ENCODE data around the gene TMEM161A.
"Not testable (repeated sequence)": the region's sequence is repeated elsewhere in the genome, so short reads cannot be mapped to it uniquely, and the experiment has no call there.

TMEM161A gene

DNA sequence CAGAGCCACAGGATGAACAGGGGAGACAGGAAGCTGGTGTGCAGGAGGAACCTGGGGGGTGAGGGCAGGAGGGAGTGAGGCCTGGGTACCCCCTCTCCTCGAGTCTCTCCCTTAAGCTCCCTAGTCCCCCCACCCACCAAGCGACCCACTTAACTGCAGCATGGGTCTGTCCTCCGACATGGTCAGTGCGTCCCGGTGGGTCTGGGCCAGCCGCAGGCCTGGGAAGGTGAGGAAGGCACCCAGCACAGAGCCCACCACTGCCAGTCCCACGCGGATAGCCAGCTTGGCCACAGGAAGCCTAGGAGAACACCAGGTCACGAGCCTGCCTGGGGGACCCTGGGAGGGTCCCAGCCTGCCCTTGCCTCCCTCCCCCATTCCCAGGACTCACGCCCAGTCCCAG, 16.9 kb downstream of the TMEM161A start:
- no peak for DNase-seq (ENCODE audit: low read depth in 2 of 2)

DNA sequence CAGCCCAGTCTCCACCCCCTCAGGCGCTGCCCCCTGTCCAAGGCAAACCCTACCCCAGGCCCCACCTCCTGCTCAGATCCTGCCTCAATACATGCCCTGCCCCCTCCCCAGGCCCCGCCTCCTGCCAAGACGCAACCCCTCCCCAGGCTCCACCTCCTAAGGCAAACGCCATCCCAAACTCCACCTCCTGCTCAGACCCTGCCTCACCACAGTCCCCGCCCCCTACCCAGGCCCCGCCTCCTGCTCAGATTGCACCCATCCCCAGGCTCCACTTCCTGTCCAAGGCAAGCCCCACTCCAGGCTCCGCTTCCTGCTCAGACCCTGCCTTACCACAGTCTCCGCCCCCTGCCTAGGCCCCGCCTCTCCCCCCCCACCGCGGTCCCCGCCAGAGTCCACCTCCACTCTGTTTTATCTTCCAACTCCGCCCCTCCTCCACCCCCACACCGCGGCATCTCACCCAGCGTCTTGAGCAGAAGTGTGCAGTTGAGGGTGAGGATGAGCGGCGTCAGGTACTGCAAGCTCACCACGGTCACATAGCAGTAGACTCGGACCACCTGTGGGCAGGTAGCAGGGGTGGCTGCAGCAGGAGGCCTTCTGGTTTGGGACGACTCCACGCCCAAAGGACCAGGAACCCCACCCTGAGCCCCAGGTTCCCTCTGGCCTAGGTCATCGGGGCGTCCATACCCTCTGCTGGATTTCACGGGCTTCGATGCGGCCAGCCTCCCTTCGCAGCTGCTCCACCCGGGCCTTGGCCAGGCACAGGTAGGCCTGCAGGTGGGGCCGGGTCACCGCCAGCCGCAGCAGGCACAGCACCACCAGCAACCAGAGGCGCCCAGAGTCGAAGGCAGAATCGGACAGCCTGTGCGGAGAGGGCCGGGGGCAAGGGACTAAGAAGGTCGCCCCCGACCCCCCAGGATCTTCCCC, 17.7 kb downstream of the TMEM161A start:
- no peak for DNase-seq (ENCODE audit: low read depth in 2 of 2)

DNA sequence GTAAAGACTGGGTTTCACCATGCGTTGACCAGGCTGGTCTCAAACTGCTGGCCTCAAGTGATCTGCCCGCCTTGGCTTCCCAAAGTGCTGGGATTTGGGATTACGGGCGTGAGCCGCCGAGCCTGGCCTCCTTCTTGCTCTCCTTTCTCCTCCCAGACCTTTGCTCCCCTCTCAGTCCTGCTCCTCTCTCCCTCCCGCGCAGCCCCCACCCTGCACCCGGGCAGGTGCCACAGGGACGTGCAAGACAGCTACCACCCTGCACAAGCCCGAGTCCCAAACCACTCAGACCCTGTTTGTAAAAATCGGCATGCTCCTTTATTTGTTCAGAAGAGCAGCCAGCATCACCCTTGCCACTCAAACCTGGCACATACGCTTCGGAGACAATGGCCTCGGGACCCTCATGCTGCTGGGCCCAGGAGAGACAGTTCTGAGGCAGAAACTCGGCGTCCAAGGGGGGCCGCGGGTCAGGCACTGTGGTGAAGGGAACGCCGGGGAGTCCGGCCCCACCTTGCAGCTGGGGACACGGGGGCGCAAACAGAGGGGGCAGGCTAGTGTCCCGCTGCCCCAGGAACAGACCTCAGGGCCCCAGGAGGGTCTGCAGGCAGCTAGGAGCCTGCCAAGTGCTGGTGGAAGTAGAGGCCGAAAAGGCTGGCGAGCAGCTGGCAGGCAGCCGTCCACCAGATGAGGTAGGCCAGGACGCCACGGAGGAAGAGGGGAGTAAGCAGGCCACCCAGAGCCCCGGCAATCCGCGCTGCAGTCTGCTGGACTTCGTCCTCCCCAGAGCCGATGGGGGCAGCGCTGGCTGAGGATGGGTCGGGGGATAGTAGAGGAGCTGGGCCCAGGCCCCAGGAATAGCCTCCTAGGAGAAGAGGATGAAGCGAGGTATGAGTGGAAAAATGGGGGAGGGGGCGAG, 18.7 kb downstream of the TMEM161A start:
- DNase-seq (ENCODE audit: low read depth in 2 of 2) = no peak

DNA sequence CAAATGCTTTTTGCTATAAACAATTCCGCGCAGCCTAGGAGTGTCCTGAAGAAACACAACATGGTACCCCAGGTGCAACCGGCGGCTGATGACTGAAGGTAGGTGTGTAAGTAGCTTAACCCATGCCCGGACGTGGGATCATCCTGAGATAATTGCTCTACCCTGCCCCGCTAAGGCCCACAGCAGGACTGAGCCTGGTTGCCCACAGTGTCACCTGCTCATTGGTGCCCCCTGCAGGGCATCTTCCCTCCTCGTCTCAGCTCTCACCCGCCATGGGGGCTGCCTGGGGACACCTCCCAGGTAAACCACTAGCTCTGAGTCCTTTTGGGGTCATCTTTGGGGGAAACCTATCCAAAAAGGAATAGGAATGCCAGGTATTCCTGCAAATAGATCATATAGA, 22.3 kb downstream of the TMEM161A start:
- DNase-seq (ENCODE audit: low read depth in 2 of 2) = no peak

DNA sequence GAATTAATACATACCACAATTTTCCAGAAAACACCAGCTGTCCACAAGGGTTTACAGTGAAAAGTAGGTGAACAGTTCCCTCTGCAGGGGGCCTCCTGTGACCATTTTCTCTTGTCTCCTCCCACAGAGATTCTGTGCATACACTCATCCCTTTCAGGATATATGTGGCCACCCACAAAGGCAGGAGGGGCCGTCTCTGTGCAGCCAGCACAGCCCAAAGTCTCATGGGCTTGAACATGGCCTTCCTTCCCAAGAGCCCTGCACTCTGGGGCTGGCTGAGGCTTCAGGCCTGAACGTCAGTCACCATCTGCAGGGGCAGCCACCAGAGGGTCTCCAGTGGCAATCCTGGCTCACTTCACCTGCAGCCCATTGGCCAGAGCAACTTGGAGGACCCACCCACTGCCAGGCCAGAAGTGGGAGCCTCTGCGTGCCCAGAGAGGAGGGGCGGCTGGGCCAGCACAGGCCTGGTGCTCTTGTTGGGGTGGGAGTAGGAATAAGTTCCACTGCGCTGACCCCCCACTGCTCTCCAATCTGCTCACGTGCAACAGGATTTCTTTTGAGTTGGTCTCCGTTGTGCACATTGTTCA, 25.1 kb downstream of the TMEM161A start:
- no peak for DNase-seq (ENCODE audit: low read depth in 2 of 2)

DNA sequence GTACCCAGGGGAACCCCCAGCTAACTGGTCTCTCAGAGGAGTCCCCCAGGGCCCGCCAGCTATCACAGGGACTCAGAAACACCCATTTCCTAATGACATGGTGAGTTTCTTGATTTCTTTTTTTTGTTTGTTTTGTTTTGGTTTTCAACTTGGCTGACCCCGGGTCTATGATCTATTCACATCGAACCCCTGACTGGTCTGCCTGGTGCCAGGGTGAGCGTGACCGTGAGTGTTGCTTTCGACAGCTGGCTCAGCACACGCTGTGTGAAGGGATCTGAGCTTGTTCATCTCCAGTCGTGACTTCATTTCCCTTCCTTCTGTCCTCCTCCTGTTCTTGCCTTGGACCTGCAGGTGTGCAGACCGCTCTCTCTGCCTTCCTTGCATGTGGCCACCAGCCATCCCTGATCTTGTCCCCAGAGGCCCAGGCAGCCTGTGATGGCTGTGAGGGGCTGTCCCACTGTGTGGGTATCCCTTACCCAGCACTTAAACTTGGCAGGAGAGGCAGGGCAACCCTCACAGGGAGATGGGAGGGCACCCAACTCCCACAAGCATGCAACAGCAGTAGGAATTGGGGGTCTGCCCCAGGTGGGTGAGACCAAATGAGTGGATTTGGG, 26.2 kb downstream of the TMEM161A start:
- no peak for DNase-seq (ENCODE audit: low read depth in 2 of 2)

DNA sequence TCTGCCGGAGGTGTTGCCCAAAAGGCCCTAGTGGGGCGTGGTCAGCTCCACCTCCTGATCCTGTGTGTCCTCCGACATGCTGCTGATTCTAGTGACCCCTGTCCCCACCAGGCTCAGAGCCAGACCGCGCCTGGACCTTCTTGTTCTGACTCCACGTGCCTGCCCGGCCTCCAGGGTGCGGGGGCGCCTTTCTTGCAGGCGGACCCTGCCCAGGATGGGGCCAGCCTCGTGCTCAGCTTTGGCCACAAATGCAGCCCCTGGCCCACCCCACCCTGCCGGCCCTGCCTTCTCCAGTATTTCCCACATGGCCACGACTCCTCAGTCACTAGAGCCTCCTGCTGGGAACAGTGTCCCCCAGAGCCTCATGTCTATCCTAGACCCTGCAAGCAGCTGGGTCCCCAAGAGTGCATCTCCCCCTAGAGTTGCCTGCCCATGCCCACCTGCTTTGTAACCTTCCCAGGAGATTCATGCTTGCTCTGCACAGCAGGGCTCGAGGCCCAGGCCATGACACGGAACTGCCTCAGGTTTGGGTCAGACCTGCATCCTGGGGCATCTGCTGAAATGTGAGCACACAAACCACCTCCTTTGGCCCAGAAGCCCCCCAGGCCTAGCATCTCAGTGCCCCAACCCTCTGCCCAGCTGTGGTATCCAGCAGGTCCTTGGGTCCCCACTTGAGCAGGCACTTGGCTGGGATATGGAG, 27.0 kb downstream of the TMEM161A start:
- DNase-seq (ENCODE audit: low read depth in 2 of 2) = no peak

DNA sequence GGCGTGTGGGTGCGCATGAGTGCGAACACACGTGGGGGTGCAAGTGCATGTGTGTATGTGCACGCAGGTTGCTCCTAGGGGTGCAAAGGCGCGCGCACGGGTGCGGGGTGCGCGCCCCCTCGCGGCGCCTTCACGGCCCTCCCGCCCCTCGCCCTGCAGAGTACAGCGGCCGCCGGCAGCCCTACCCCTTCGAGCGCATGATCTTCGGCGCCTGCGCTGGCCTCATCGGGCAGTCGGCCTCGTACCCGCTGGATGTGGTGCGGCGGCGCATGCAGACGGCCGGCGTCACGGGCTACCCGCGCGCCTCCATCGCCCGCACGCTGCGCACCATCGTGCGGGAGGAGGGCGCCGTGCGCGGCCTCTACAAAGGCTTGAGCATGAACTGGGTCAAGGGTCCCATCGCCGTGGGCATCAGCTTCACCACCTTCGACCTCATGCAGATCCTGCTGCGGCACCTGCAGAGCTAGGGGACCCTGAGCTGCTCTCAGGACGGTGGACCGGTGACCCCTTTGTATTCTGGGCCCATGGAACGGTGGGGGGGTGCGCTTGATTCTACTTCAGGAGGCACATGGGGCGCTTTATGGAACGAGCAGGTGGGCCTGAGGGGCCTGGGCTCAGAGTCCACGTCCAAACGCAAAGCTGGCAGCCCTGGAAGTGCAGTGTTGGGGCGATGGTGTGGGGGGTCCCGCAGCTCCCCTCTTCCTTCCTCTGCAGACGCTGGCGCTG, 27.7 kb downstream of the TMEM161A start:
- DNase-seq (ENCODE audit: low read depth in 2 of 2) = no peak

DNA sequence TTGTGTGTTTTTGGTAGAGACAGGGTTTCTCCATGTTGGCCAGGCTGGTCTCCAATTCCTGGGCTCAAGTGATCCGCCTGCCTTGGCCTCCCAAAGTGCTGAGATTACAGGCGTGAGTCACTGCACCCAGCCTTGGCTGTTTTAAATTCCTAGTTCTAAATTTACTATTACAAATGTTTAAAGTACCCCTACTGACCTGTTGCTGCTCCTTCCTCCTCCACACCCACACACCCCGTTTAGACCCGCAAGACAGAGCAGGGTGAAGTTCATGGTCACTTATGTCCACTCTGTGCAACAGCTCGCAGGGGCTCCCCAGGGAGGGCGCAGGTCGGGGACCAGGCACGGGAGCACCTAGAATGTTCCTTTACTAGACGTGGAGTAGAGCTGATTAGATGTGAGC, 28.7 kb downstream of the TMEM161A start:
- DNase-seq (ENCODE audit: low read depth in 2 of 2) = no peak

DNA sequence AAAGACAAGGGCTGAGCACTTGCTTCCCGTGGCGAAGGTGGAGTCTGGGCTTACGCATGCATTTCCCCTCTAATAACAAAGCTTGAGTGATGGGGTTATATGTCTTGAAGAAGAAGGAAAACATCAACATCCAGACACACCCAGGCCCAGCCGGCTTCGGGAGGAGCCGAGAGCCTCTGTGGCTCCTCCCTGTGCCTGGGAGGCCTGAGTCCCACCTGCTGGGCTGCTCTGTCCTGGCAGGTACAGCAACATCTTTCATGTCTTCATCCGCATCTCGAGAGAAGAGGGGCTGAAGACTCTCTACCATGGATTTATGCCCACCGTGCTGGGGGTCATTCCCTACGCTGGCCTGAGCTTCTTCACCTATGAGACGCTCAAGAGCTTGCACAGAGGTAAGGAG, 30.6 kb downstream of the TMEM161A start:
- no peak for DNase-seq (ENCODE audit: low read depth in 2 of 2)

DNA sequence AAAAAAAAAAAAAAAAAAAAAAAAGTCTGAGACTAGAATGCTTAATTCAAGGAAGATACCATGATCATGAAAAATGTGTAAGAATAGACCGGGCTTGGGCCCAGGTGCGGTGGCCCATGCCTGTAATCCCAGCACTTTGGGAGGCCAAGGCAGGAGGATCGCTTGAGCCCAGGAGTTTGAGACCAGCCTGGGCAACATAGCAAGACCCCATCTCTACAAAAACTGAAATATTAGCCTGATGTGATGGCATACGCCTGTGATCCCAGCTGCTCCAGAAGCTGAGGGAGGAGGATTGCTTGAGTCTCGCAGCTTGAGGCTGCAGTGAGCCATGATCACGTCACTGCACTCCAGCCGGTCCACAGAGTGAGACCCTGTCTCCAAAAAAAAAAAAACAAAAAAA, 31.3 kb downstream of the TMEM161A start:
- DNase-seq (ENCODE audit: low read depth in 2 of 2) = not testable (repeated sequence)

DNA sequence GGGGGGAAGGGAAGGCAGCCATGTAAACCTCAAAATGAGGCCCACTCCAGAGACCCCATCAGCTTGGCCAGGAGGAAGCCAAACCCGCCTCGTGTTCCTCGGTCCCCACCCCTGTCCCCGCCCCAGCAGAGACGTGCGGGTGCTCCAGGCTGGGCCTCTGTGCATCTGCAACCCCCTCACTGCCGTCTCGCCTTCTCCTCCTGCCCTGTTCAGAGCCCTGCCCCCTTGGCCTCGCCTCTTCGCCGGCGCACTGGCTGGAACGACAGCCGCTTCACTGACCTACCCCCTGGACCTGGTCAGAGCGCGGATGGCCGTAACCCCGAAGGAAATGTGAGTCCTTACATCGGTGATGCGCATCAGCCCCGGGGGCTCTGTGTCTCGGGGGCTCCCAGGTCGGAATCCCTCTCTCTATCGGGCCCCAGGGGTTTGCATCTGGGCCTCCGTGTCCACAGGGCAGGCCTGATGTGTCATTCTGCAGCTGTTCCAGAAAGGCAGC, 32.2 kb downstream of the TMEM161A start:
- DNase-seq (ENCODE audit: low read depth in 2 of 2) = no peak

DNA sequence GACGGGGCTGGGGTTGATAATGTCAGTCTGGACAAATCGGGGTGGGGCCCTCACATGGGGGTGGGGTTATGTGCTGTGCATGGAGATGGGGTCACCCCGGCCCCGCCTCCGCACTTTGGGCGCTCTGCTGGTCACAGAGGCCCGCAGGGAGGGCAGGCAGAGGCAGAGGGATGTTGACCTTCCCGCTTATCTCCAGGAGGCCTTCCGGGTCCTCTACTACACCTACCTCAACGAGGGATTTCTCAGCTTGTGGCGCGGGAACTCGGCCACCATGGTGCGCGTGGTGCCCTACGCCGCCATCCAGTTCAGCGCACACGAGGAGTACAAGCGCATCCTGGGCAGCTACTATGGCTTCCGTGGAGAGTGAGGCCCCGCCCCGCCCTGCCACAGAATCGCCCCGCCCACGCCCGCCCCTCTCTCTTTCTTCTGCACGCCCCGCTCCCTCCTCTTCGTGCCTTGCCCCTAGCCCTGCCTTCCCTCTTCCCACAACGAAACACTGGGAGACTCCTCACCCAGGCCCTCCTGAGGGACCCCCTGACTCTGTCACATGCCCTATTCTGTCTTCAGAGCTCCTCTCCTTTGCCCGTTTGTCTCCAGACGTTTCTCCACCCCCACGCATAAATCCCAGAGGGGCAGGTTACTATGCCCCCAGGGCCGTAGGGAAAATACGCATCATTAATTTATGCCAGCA, 32.8 kb downstream of the TMEM161A start:
- DNase-seq (ENCODE audit: low read depth in 2 of 2) = no peak

DNA sequence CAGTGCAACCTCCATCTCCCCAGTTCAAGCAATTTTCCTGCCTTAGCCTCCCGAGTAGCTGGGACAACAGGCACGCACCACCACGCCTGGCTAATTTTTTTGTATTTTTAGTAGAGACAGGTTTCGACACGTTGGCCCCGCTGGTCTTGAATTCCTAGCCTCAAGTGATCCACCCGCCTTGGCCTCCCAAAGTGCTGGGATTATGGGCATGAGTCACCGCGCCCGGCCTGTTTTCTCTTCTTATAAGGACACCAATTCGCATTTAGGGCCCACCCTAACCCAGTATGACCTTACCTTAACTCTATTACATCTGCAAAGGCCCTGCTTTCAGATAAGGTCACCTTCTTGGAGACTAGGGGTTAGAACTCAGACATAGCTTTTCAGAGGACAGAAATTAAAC, 35.1 kb downstream of the TMEM161A start:
- DNase-seq (ENCODE audit: low read depth in 2 of 2) = no peak

DNA sequence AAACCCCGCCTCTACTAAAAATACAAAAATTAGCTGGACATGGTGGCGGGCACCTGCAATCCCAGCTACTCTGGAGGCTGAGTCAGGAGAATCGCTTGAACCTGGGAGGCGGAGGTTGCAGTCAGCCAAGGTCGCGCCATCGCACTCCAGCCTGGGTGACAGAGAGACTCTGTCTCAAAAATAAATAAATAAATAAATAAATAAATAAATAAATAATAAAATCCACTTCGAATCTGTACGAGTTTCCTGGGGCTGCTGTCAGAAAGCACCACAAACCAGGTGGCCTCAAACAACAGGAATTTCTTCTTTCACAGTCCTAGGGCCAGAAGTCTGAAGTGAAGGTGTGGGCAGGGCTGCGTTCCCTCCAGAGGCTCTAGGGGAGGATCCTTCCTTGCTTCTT, 35.7 kb downstream of the TMEM161A start:
- DNase-seq (ENCODE audit: low read depth in 2 of 2) = not testable (repeated sequence)

DNA sequence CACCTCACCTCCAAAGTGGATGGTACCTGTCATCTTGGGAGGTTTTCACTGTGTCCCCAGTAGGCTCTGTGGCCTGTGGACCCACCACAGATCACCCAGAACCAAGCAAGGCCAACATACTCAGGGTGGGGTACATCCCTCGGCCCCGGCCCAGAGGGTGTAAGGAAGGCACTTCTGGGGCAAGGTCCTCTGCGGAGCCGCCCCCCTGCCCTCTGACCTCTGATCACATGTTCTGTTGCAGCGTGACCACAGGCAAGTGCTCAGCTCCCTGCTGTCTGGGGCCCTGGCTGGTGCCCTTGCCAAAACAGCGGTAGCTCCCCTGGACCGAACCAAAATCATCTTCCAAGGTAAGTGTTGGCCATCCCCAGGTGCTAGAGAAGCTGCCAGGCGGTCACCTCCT, 36.7 kb downstream of the TMEM161A start:
- DNase-seq (ENCODE audit: low read depth in 2 of 2) = no peak

DNA sequence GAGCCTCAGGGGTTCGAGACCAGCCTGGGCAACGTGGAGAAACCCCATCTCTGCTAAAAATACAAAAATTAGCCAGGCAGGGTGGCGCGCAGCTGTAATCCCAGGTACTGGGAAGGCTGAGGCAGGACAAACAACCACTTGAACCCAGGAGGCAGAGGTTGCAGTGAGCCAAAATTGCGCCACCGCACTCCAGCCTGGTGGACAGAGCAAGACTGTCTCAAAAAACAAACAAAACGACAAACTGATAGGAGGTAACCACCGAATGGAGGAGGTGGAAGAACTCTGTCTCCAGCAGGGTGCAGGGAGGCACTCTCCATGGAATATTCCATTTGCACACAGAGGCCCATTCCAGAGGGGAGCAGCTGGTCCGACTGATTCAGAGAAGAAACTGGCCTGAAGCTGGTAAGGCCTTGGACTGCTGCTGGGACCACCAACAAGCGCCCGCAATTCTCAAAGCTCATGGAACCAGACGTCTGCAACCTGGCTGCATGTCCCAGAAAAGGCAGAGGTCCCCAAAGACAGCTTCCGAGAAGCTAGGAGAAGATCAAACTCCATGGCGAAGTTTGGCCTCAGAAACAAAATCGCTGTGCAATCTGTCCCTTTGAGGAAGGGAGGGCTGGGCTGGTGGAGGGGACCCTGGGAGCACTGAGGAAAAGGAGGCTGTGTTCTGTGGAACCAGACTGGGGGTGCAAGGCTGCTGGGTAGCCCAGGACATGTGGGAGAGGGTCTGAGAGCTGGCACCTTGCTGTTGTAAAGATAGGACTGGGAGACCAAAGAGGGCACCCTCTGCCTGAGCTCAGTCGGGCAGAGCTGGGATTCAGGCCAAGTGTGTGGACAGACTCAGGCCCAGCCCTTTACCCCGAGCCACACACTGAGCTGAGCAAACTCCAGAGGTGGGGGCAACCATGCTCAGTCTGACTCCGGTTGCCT, 39.3 kb downstream of the TMEM161A start:
- DNase-seq (ENCODE audit: low read depth in 2 of 2) = no peak

DNA sequence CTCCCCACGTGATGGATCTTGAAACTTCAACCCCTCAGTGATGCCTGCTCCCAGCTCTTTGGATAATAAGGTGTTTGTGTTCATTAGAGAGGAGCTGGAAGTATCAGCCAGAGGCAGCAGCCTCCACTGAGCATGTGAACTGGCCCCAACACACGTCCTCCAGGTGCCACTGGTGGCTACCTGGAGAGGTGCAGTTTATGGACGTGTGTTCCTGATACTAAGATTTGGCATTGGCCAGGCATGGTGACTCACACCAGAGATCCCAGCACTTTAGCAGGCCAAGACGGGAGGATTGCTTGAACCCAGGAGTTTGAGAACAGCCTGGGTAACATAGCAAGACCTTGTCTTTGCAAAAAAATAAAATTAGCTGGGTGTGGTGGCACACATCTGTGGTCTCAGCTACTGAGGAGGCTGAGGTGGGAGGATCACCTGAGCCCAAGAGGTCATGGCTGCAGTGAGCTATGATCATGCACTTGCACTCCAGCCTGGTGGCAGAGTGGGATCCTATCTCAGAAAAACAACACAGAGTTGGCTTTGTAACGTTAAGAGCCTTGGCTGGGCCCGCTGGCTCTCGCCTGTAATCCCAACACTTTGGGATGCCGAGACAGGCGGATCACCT, 40.1 kb downstream of the TMEM161A start:
- no peak for DNase-seq (ENCODE audit: low read depth in 2 of 2)

All from stimulated activated CD8-positive, alpha-beta memory T cell treated with anti-CD3 and anti-CD28 coated beads, Interleukin-15, amount 100 ng/mL, for 4 hours (primary cell).